ENCODE data around the gene LSMEM2. TPM values are rescaled to one million over a fixed set of nuclear protein-coding genes. Genes with fewer than 3 reads are reported as not detected.

The LSMEM2 gene
- total RNA-seq, 1 experiment from 2014 or later = 0.57 TPM

GRCh38 chr3:50337175-50337861 lies 58.4 kb downstream of the LSMEM2 start (continued):
- TF ChIP-seq KAT7 (CRISPR knock-in tag; IDR thresholded peaks at IDR 0.05; ENCODE audit: borderline replicate concordance) = no peak; the same call in 1 of the 2 replicates
- TF ChIP-seq, protein P1, sequence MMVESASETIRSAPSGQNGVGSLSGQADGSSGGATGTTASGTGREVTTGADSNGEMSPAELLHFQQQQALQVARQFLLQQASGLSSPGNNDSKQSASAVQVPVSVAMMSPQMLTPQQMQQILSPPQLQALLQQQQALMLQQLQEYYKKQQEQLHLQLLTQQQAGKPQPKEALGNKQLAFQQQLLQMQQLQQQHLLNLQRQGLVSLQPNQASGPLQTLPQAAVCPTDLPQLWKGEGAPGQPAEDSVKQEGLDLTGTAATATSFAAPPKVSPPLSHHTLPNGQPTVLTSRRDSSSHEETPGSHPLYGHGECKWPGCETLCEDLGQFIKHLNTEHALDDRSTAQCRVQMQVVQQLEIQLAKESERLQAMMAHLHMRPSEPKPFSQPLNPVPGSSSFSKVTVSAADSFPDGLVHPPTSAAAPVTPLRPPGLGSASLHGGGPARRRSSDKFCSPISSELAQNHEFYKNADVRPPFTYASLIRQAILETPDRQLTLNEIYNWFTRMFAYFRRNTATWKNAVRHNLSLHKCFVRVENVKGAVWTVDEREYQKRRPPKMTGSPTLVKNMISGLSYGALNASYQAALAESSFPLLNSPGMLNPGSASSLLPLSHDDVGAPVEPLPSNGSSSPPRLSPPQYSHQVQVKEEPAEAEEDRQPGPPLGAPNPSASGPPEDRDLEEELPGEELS (CRISPR knock-in tag; IDR thresholded peaks at IDR 0.05) = peak; percentile 77
- TF ChIP-seq ZNF423 (CRISPR knock-in tag; IDR thresholded peaks at IDR 0.05) = no peak
- no peak for TF ChIP-seq FOXK1 (CRISPR knock-in tag; IDR thresholded peaks at IDR 0.05)
- TF ChIP-seq PRDM15 (CRISPR knock-in tag; IDR thresholded peaks at IDR 0.05) = 0 out of 2 replicates have a peak, but pooled peaks have one; percentile 4
- no peak for TF ChIP-seq FOXJ3 (CRISPR knock-in tag; IDR thresholded peaks at IDR 0.05; ENCODE audit: borderline replicate concordance)
- no peak for TF ChIP-seq GTF2I (CRISPR knock-in tag; conservative IDR thresholded peaks at IDR 0.05)
- TF ChIP-seq ZNF138 (CRISPR knock-in tag; conservative IDR thresholded peaks at IDR 0.05) = peak; percentile 90
- TF ChIP-seq, protein P2, sequence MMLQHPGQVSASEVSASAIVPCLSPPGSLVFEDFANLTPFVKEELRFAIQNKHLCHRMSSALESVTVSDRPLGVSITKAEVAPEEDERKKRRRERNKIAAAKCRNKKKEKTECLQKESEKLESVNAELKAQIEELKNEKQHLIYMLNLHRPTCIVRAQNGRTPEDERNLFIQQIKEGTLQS (CRISPR knock-in tag; conservative IDR thresholded peaks at IDR 0.05) = no peak
- no peak for TF ChIP-seq HMGA2 (CRISPR knock-in tag; IDR thresholded peaks at IDR 0.05)
- TF ChIP-seq CREM (CRISPR knock-in tag; IDR thresholded peaks at IDR 0.05) = peak; percentile 69
- TF ChIP-seq TEAD4 (CRISPR knock-in tag; IDR thresholded peaks at IDR 0.05) = no peak
- TF ChIP-seq MXD4 (CRISPR knock-in tag; IDR thresholded peaks at IDR 0.05; ENCODE audit: borderline replicate concordance) = no peak
- TF ChIP-seq OVOL2 (CRISPR knock-in tag; IDR thresholded peaks at IDR 0.05; ENCODE audit: borderline replicate concordance) = no peak
- TF ChIP-seq, protein P3, sequence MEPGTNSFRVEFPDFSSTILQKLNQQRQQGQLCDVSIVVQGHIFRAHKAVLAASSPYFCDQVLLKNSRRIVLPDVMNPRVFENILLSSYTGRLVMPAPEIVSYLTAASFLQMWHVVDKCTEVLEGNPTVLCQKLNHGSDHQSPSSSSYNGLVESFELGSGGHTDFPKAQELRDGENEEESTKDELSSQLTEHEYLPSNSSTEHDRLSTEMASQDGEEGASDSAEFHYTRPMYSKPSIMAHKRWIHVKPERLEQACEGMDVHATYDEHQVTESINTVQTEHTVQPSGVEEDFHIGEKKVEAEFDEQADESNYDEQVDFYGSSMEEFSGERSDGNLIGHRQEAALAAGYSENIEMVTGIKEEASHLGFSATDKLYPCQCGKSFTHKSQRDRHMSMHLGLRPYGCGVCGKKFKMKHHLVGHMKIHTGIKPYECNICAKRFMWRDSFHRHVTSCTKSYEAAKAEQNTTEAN (CRISPR knock-in tag; IDR thresholded peaks at IDR 0.05) = peak; percentile 86; the same call in 1 of the 2 replicates
- peak; percentile 87; the same call in 1 of the 2 replicates for TF ChIP-seq TEAD1 (CRISPR knock-in tag; IDR thresholded peaks at IDR 0.05)
- peak; percentile 79; the same call in 1 of the 2 replicates for TF ChIP-seq SP1 (CRISPR knock-in tag; conservative IDR thresholded peaks at IDR 0.05)
- no peak for TF ChIP-seq ZNF263 (CRISPR knock-in tag; IDR thresholded peaks at IDR 0.05; ENCODE audit: low read depth)
- TF ChIP-seq GABPB1 (CRISPR knock-in tag; IDR thresholded peaks at IDR 0.05) = peak; percentile 50; the same call in 1 of the 2 replicates
- TF ChIP-seq ZNF671 (CRISPR knock-in tag; IDR thresholded peaks at IDR 0.05) = no peak
- TF ChIP-seq FOXP1 (CRISPR knock-in tag; IDR thresholded peaks at IDR 0.05; ENCODE audit: borderline replicate concordance) = peak; percentile 91
- no peak for TF ChIP-seq ATF6 (CRISPR knock-in tag; IDR thresholded peaks at IDR 0.05)
- TF ChIP-seq ERG (CRISPR knock-in tag; IDR thresholded peaks at IDR 0.05) = no peak
- no peak for TF ChIP-seq NR2C2 (CRISPR knock-in tag; IDR thresholded peaks at IDR 0.05)
- TF ChIP-seq, protein P4, sequence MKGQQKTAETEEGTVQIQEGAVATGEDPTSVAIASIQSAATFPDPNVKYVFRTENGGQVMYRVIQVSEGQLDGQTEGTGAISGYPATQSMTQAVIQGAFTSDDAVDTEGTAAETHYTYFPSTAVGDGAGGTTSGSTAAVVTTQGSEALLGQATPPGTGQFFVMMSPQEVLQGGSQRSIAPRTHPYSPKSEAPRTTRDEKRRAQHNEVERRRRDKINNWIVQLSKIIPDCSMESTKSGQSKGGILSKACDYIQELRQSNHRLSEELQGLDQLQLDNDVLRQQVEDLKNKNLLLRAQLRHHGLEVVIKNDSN (CRISPR knock-in tag; IDR thresholded peaks at IDR 0.05) = 0 out of 2 replicates have a peak, but pooled peaks have one; percentile 15

Data from WTC11 (cell line).